ENCODE measurements around the gene MTMR4. TPM values are rescaled to one million over a fixed set of nuclear protein-coding genes. Genes with fewer than 3 reads are reported as not detected.
"Not testable (repeated sequence)": the region's sequence is repeated elsewhere in the genome, so short reads cannot be mapped to it uniquely, and the experiment has no call there.

The MTMR4 gene
- total RNA-seq, 1 experiment from 2014 or later, result 67.2 TPM

GRCh38 chr17:58484600-58484999 lies 29.8 kb downstream of the MTMR4 start:
- Histone ChIP-seq H2AFZ (ENCODE audit: low read depth, low read length, poor library complexity, severe bottlenecking) (no peak overlapping the region), H4K20me1 (ENCODE audit: insufficient read depth) (no peaks in the 10 kb centered on the region), H3K4me2 (ENCODE audit: low read length) (no peak overlapping the region), H3K27me3 (ENCODE audit: insufficient read depth, low read length) (no peaks in the 10 kb centered on the region), H3K4me3 (replicated peaks in 1 of 2; ENCODE audit: low read depth in 1 of 2, low read length in 2 of 2) (no peak overlapping the region), H3K4me1 (ENCODE audit: control insufficient read depth in 1 of 2, insufficient read depth in 2 of 2, low read length in 2 of 2) (no peaks in the 10 kb centered on the region), H3K27ac (ENCODE audit: low read depth, low read length) (no peak overlapping the region), H3K9me3 (ENCODE audit: control insufficient read depth in 1 of 2, insufficient read depth in 1 of 2, low read depth in 1 of 2, low read length in 2 of 2) (no peaks in the 10 kb centered on the region), H3K36me3 (ENCODE audit: control insufficient read depth in 1 of 2, insufficient read depth in 2 of 2, low read length in 2 of 2) (peaks cover 0 to 4% of the 10 kb centered on the region in 2 experiments; a peak in 1 of 4 replicates), H3K9ac (ENCODE audit: low read length) (no peak overlapping the region), H3K79me2 (ENCODE audit: insufficient read depth, low read length) (no peaks in the 10 kb centered on the region), H3K9me2 (ENCODE audit: insufficient read depth) (no peaks in the 10 kb centered on the region)
- DNase-seq (ENCODE audit: low read depth, low spot score) (no peak), ATAC-seq (no peak)
- BruUV-seq (replicated peaks), result no TSS peak
- intact Hi-C loops (cut with micrococcal nuclease), result no loop called here
- ChIA-PET POLR2A (no interaction called here), RAD21 (ENCODE audit: low non-redundant PET in 1 of 2, low total read pairs in 2 of 2, uncharacterized antibody in 2 of 2, unreplicated experiment in 2 of 2) (no interaction called here), CTCF (no interaction called here)
- TF ChIP-seq TCF7L2 (IDR thresholded peaks at IDR 0.05; ENCODE audit: borderline replicate concordance, extremely low read depth, insufficient read depth, insufficient read length) (no peak), JUND (IDR thresholded peaks at IDR 0.05) (no peak), EZH2phosphoT487 (IDR thresholded peaks at IDR 0.05; ENCODE audit: borderline replicate concordance) (no peak), ZNF274 (IDR thresholded peaks at IDR 0.05; ENCODE audit: low read depth, low read length) (no peak), POLR2AphosphoS5 (IDR thresholded peaks at IDR 0.05; ENCODE audit: low read depth, low read length) (no peak), MAX (IDR thresholded peaks at IDR 0.05) (no peak), ELF1 (IDR thresholded peaks at IDR 0.05; ENCODE audit: borderline replicate concordance, low read depth) (no peak), POLR2A (IDR thresholded peaks at IDR 0.05; ENCODE audit: borderline replicate concordance, extremely low read depth, insufficient read depth, insufficient read length) (no peak), YY1 (IDR thresholded peaks at IDR 0.05; ENCODE audit: extremely low read depth, insufficient replicate concordance, low read depth, low read length) (no peak), SRF (IDR thresholded peaks at IDR 0.05; ENCODE audit: low read depth) (no peak), ATF3 (IDR thresholded peaks at IDR 0.05) (no peak), CTCF (IDR thresholded peaks at IDR 0.05 in 2 of 3, conservative IDR thresholded peaks at IDR 0.05 in 1 of 3; ENCODE audit: borderline replicate concordance in 1 of 3, insufficient read depth in 1 of 3, low read depth in 2 of 3, low read length in 2 of 3) (no peak)

- H3K36me3 ChIP-seq (ENCODE audit: control insufficient read depth in 1 of 2, insufficient read depth in 2 of 2, low read length in 2 of 2); H3K9ac ChIP-seq (ENCODE audit: low read length); H3K27ac ChIP-seq (ENCODE audit: low read depth, low read length); H4K20me1 ChIP-seq (ENCODE audit: insufficient read depth); H3K9me3 ChIP-seq (ENCODE audit: control insufficient read depth in 1 of 2, insufficient read depth in 1 of 2, low read depth in 1 of 2, low read length in 2 of 2); H3K4me2 ChIP-seq (ENCODE audit: low read length); RAD21 ChIA-PET (ENCODE audit: low non-redundant PET in 1 of 2, low total read pairs in 2 of 2, uncharacterized antibody in 2 of 2, unreplicated experiment in 2 of 2); DNase-seq (ENCODE audit: low read depth, low spot score); H2AFZ ChIP-seq (ENCODE audit: low read depth, low read length, poor library complexity, severe bottlenecking); H3K27me3 ChIP-seq (ENCODE audit: insufficient read depth, low read length); intact Hi-C loops (cut with micrococcal nuclease); H3K4me1 ChIP-seq (ENCODE audit: control insufficient read depth in 1 of 2, insufficient read depth in 2 of 2, low read length in 2 of 2); H3K9me2 ChIP-seq (ENCODE audit: insufficient read depth); H3K79me2 ChIP-seq (ENCODE audit: insufficient read depth, low read length); BruUV-seq (replicated peaks); POLR2A ChIA-PET; CTCF ChIA-PET; H3K4me3 ChIP-seq (replicated peaks in 1 of 2; ENCODE audit: low read depth in 1 of 2, low read length in 2 of 2); ATAC-seq: not testable (repeated sequence)
Observed at GRCh38 chr17:58481798-58482197, 32.6 kb downstream of the MTMR4 start.
